ENCODE measurements around the gene UTS2R. TPM values are rescaled to one million over a fixed set of nuclear protein-coding genes. Genes with fewer than 3 reads are reported as not detected.
A peak's percentile ranks its signal among the peaks of the same experiment; 100 is the strongest.

The UTS2R gene
- total RNA-seq, 4 donors from 2014 or later: not detected

GRCh38 chr17:82392941-82393340 lies 21.4 kb downstream of the UTS2R start:
- no peak for DNase-seq
- no peak overlapping the region for H3K27ac ChIP-seq
- intact Hi-C loops (cut with DNase I; ENCODE audit: low total_unique reads): no loop called here
- TF ChIP-seq CTCF (IDR thresholded peaks at IDR 0.05) (no peak), POLR2A (IDR thresholded peaks at IDR 0.05) (no peak)
- no peaks in the 10 kb centered on the region for H3K9me3 ChIP-seq
- no peaks in the 10 kb centered on the region for H3K27me3 ChIP-seq
- H3K4me3 ChIP-seq: no peak overlapping the region
- H3K4me1 ChIP-seq: no peaks in the 10 kb centered on the region
- no peaks in the 10 kb centered on the region for H3K36me3 ChIP-seq

GRCh38 chr17:82394278-82394677 lies 22.7 kb downstream of the UTS2R start:
- Histone ChIP-seq H3K27ac (no peak overlapping the region), H3K27me3 (no peaks in the 10 kb centered on the region), H3K4me3 (no peak overlapping the region), H3K9me3 (no peaks in the 10 kb centered on the region), H3K36me3 (no peaks in the 10 kb centered on the region), H3K4me1 (no peaks in the 10 kb centered on the region)
- intact Hi-C loops (cut with DNase I; ENCODE audit: low total_unique reads): no loop called here
- DNase-seq: no peak
- no peak for TF ChIP-seq CTCF (IDR thresholded peaks at IDR 0.05)
- no peak for TF ChIP-seq POLR2A (IDR thresholded peaks at IDR 0.05)

GRCh38 chr17:82396601-82397435 lies 25.3 kb downstream of the UTS2R start:
- peak overlapping the region; percentile 32 to 68 for H3K27ac ChIP-seq
- intact Hi-C loops (cut with DNase I; ENCODE audit: low total_unique reads): no loop called here
- DNase-seq: peak in 1 of 2 donors; percentile 33

GRCh38 chr17:82397449-82398335 lies 26.1 kb downstream of the UTS2R start:
- intact Hi-C loops (cut with DNase I; ENCODE audit: low total_unique reads): no loop called here
- Histone ChIP-seq H3K4me1 (no peaks in the 10 kb centered on the region), H3K36me3 (no peaks in the 10 kb centered on the region), H3K4me3 (no peak overlapping the region), H3K27ac (no peak overlapping the region), H3K9me3 (no peaks in the 10 kb centered on the region), H3K27me3 (no peaks in the 10 kb centered on the region)
- TF ChIP-seq POLR2A (IDR thresholded peaks at IDR 0.05) (no peak), CTCF (IDR thresholded peaks at IDR 0.05) (no peak)
- no peak for DNase-seq

More at GRCh38 chr17:82396601-82397435, 25.3 kb downstream of the UTS2R start:
- no peak overlapping the region for H3K4me3 ChIP-seq
- no peaks in the 10 kb centered on the region for H3K27me3 ChIP-seq
- TF ChIP-seq POLR2A (IDR thresholded peaks at IDR 0.05) (no peak), CTCF (IDR thresholded peaks at IDR 0.05) (no peak)
- H3K9me3 ChIP-seq: no peaks in the 10 kb centered on the region
- no peaks in the 10 kb centered on the region for H3K4me1 ChIP-seq
- H3K36me3 ChIP-seq: no peaks in the 10 kb centered on the region

- peak; percentile 53 to 58 for DNase-seq
- H3K36me3 ChIP-seq: no peaks in the 10 kb centered on the region
Observed at GRCh38 chr17:82399041-82399441, 27.5 kb downstream of the UTS2R start.

More at GRCh38 chr17:82399041-82399441, 27.5 kb downstream of the UTS2R start:
- TF ChIP-seq CTCF (IDR thresholded peaks at IDR 0.05) (no peak), POLR2A (IDR thresholded peaks at IDR 0.05) (no peak)
- H3K27ac ChIP-seq: peak overlapping the region in 1 of 2 donors; percentile 13
- H3K4me3 ChIP-seq: no peak overlapping the region
- no peaks in the 10 kb centered on the region for H3K4me1 ChIP-seq
- H3K27me3 ChIP-seq: no peaks in the 10 kb centered on the region
- H3K9me3 ChIP-seq: no peaks in the 10 kb centered on the region
- intact Hi-C loops (cut with DNase I; ENCODE audit: low total_unique reads): no loop called here
